OCI-LY7 (cell line): Measurements from ENCODE around the gene MACF1.

Source experiments
- CTCF ChIP-seq: fragments of 200-600 bp; sonication (generic); conservative IDR thresholded peaks from 2 replicates; pipeline ENCODE4 v1.5.1; 2014; ENCODE audit warnings: mild to moderate bottlenecking, antibody characterized with exemption, low read length, moderate library complexity, mixed read lengths
- EZH2phosphoT487 ChIP-seq: fragments of 200-600 bp; sonication (generic); IDR thresholded peaks from 2 replicates; pipeline ENCODE4 v1.6.1; 2018; ENCODE audit warnings: low read depth, borderline replicate concordance, mild to moderate bottlenecking, mixed run types, antibody characterized with exemption, low read length, moderate library complexity, mixed read lengths

GRCh38 chr1:39255222-39255621 lies 50.7 kb downstream of the MACF1 start:
- TF ChIP-seq CTCF (no peak), EZH2phosphoT487 (no peak)
